GM18867 (cell line): Measurements from ENCODE around the gene ATP2A1.
"Not testable (repeated sequence)": the region's sequence is repeated elsewhere in the genome, so short reads cannot be mapped to it uniquely, and the experiment has no call there.

ENCODE experiments used
- ATAC-seq: cut with Tn5 transposase; IDR thresholded peaks from one replicate; pipeline ENCODE4 v1.9.1; 2021; ENCODE audit warnings: mild to moderate bottlenecking, moderate library complexity; ENCODE audit not compliant: unreplicated experiment

The ATP2A1 gene

GRCh38 chr16:28880589-28880915 is 2.3 kb downstream of the ATP2A1 start:
- ATAC-seq, result no peak

GRCh38 chr16:28880955-28881354 is 2.7 kb downstream of the ATP2A1 start:
- ATAC-seq, result no peak

DNA sequence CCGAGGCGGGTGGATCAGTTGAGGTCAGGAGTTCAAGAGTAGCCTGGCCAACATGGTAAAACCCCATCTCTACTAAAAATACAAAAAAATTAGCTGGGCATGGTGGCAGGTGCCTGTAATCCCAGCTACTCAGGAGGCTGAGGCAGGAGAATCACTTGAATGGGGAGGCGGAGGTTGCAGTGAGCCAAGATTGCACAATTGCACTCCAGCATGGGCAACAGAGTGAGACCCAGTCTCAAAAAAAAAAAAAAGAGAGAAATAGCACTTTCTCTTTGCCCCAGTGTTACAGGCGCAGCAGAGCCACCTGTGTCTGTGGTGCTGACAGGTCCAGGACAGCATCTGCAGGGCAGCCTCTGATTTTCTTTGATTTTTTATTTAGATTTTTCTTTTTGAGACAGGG is 3.3 kb downstream of the ATP2A1 start:
- ATAC-seq, result not testable (repeated sequence)

GRCh38 chr16:28882551-28883160 is 4.4 kb downstream of the ATP2A1 start:
- no peak for ATAC-seq

DNA sequence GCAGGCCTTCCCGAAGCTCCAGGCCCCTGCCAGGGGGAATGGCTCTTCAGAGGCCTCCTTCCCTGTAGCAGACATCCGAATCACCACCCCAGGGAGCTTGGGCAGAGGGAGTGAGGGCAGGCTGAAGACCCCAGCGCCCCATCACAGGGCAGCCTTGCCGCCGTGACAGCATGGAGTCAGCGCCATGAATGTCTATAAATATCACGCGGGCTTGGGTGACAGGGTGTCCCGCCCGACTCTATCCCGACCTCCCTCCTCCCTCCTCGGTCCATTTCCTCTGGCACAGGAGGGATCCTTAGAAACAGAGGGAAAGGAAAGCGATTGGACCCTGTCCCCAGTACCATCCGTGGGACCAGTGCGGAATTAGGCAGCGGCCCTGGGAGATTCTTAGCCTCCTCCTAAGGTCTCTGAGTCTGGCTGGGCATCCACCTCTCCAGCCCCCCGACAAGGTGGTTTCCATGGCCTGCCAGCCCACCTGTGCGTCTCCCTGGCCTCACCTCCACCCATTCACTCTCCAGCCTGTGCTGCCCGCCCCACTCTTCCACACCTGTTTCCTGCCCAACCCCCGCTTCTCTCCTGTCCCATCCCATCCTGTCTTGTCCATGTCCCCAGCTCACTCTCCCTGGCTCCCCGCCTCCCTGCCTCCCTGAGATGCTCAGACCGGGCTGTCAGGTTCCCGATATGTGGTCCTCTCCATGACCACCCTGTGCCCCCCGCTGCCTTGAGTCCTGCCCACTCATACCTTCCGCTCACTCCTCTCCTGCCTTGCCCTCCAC is 5.1 kb downstream of the ATP2A1 start:
- ATAC-seq, result no peak

DNA sequence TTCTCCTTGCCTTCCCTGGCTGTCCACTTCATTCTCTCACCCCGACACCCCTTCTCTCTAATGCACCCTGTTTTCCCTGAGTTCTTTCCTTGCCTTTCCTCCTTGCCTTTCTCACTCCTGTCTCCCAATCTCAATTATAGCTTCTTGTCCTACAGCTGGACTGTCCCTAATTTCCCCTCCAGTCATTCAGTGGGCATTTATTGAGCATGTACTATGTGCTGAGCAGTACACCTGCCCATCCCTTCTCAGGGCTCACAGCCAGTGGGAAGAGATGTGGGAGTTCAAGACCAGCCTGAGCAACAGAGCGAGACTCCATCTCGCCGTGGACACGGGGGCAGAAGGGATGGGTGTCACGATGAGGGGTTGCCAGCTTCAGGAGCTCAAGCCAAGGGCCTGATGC is 5.8 kb downstream of the ATP2A1 start:
- ATAC-seq, result no peak

GRCh38 chr16:28886945-28887344 is 8.7 kb downstream of the ATP2A1 start:
- ATAC-seq, result no peak

GRCh38 chr16:28890355-28890754 is 12.1 kb downstream of the ATP2A1 start:
- ATAC-seq, result not testable (repeated sequence)

DNA sequence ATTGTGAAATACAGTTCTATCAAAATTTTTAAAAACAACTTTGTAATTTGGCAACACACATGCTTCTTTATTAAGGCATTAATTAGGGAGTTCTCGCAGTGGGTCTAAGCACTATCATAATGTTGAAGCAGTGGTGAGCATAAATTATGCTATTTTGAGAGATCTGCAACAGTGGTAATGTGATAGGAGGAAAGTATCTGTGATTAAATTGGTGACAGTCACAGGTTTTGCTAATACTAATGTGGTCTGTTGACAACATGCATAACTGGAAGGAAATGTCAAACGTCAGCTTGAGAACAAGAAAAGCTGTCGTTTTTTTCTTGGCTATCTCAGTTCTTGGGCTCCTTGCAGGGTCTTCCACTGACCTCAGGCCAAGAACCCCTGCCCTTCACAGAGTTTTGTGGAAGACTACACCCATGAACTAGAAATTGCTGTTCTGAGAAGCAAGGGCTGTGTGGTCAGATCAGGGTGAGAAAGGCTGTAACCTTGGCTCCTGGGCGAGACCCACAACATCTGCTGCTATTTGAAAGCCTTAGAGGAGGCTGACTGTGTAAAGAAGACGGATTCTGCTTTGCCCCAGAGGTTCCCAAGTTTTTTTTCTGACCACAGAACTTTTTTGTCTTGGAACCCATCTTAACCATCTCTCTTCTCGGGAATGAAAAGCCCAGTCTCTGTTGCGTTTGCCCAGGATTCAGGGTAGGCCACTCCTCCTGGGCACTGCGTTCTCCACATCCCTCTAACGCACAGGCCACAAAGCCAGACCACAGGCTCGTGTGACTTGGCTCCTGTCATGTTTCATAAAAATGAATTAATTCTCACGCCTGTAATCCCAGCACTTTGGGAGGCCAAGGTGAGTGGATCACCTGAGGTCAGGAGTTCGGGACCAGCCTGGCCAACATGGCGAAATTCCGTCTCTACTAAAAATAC is 13.9 kb downstream of the ATP2A1 start:
- ATAC-seq, result no peak

- no peak for ATAC-seq
These were observed 15.0 kb downstream of the ATP2A1 start for GRCh38 chr16:28893291-28893690.

DNA sequence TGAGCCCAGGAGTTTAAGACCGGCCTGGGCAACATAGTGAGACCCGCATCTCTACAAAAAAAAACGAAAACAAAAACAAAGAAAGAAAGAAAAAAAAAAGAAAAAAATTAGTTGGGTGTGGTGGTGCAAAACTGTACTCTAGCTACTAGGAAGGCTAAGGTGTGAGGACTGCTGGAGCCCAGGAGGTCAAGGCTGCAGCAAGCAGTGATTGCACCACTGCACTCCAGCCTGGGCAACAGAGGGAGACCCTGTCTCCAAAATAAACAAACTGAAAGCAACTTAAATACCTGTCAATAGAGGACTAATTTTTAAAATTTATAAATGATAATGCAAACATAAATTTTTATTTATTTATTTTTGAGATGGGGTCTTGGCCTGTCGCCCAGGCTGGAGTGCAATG is 17.3 kb downstream of the ATP2A1 start:
- no peak for ATAC-seq

DNA sequence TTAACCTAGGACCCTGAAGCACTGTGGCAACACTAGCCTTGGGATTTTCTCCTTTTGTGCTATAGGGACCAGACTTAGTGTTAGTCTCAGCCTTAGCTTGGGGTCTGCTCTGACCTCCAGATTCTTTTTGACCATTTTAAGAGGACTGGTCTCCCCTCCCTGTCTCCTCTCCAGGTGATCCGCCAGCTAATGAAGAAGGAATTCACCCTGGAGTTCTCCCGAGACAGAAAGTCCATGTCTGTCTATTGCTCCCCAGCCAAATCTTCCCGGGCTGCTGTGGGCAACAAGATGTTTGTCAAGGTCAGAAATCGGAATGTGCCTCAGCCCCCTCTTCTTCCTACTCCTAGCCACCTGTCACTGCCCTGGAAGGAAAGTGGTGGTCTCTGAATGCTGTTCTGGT is 19.5 kb downstream of the ATP2A1 start:
- no peak for ATAC-seq

- no peak for ATAC-seq
These were observed 20.0 kb downstream of the ATP2A1 start for GRCh38 chr16:28898266-28898665.

DNA sequence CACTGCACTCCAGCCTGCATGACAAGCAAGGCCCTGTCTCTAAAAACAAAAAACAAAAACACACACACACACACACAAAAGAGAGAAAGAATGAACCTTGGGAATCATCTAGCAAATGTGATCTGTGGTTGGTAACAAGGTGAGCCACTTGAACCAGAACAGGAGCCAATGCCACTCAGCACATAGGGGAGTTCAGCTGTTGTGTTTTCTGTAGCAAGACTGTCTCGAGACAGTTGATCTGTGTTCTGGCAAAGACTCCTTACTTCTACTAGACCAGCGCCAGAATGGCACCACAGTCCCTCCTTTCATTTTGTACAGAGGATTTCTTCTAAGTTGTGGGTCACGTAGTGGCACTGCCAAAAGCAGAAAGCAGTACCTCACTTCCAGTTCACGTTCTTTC is 20.7 kb downstream of the ATP2A1 start:
- ATAC-seq, result no peak

DNA sequence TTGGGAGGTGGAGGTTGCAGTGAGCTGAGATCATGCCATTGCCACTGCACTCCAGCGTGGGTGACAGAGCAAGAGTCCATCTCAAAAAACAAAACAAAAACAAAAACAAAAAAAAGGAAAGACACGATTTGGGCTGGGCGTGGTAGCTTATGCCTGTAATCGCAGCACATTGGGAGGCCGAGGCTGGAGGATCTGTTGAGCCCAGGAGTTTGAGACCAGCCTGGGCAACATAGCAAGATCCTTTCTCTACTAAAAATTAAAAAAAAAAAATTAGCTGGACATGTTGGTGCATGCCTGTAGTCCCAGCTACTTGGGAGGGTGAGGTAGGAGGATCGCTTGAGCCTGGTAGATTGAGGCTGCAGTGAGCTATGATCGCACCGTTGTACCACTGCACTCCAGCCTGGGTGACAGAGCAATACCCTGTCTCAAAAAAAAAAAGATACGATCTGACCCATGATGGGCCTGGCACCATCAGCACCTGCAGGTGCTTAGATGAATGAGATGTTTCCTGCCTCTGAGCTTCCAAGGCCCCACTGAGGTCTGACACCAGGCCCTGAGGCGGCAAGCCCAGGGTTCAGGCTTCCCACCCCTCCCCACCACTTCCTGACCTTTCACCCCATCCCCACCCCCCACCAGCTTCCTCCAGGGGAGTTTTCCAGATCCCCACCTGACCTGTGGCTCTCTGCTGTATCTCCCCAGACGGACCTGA is 21.7 kb downstream of the ATP2A1 start:
- no peak for ATAC-seq

GRCh38 chr16:28900601-28901000 is 22.3 kb downstream of the ATP2A1 start:
- no peak for ATAC-seq

DNA sequence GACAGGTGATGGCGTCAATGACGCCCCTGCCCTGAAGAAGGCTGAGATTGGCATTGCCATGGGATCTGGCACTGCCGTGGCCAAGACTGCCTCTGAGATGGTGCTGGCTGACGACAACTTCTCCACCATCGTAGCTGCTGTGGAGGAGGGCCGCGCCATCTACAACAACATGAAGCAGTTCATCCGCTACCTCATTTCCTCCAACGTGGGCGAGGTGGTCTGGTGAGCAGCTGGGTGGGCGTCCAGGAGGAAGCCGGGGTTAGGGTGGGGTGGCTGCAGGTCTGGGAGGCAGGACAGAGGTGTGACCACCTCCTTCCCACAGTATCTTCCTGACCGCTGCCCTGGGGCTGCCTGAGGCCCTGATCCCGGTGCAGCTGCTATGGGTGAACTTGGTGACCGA is 23.6 kb downstream of the ATP2A1 start:
- ATAC-seq, result no peak

- ATAC-seq, result no peak
These were observed 24.6 kb downstream of the ATP2A1 start for GRCh38 chr16:28902909-28903308.

GRCh38 chr16:28903344-28904042 is 25.2 kb downstream of the ATP2A1 start:
- ATAC-seq, result no peak

GRCh38 chr16:28904363-28904762 is 26.1 kb downstream of the ATP2A1 start:
- no peak for ATAC-seq

- no peak for ATAC-seq
These were observed 26.5 kb downstream of the ATP2A1 start for GRCh38 chr16:28904828-28905227.
